DOHH2 (cell line): ENCODE measurements around the gene AGRN.

Source experiments
- H3F3A ChIP-seq: fragments of 200-600 bp; sonication (generic), shearing (Covaris generic); 2 replicates; pipeline ENCODE4 v1.6.0; 2016; ENCODE audit warnings: antibody characterized with exemption, mild to moderate bottlenecking; ENCODE audit not compliant: control insufficient read depth, insufficient read depth
- H3K27ac ChIP-seq: fragments of 200-600 bp; sonication (generic); 2 replicates; pipeline ENCODE4 v1.5.1; 2014; ENCODE audit warnings: low read depth, mild to moderate bottlenecking, low read length, moderate library complexity
- H3K27me3 ChIP-seq: fragments of 200-600 bp; sonication (generic); 2 replicates; pipeline ENCODE4 v1.6.1; 2014; ENCODE audit warnings: mild to moderate bottlenecking, low read length, mixed read lengths; ENCODE audit not compliant: control insufficient read depth
- H3K36me3 ChIP-seq: fragments of 200-600 bp; sonication (generic); 2 replicates; pipeline ENCODE4 v1.6.1; 2014; ENCODE audit warnings: mild to moderate bottlenecking, low read length, moderate library complexity, mixed read lengths; ENCODE audit not compliant: control insufficient read depth
- H3K4me1 ChIP-seq: fragments of 200-600 bp; sonication (generic); 2 replicates; pipeline ENCODE4 v1.6.1; 2014; ENCODE audit warnings: mild to moderate bottlenecking, low read length, mixed read lengths; ENCODE audit not compliant: control insufficient read depth
- H3K4me2 ChIP-seq: fragments of 200-600 bp; sonication (generic); 2 replicates; pipeline ENCODE4 v1.6.0; 2014; ENCODE audit warnings: mild to moderate bottlenecking, low read length, moderate library complexity
- H3K4me3 ChIP-seq: fragments of 200-600 bp; sonication (generic); 2 replicates; pipeline ENCODE4 v1.5.1; 2014; ENCODE audit warnings: mild to moderate bottlenecking, low read length, mixed read lengths
- H3K79me2 ChIP-seq: fragments of 200-600 bp; sonication (generic); 2 replicates; pipeline ENCODE4 v1.6.1; 2014; ENCODE audit warnings: mild to moderate bottlenecking, low read length, mixed read lengths; ENCODE audit not compliant: control insufficient read depth
- H3K9me2 ChIP-seq: fragments of 200-600 bp; sonication (generic); replicated peaks from 2 replicates; pipeline ENCODE4 v1.6.1; 2014; ENCODE audit warnings: mild to moderate bottlenecking, low read length, mixed read lengths; ENCODE audit not compliant: control insufficient read depth
- H3K9me3 ChIP-seq: fragments of 200-600 bp; sonication (generic); 2 replicates; pipeline ENCODE4 v1.6.1; 2014; ENCODE audit warnings: antibody characterized with exemption, low read length, mixed read lengths; ENCODE audit not compliant: control insufficient read depth, insufficient read depth
- H4K20me1 ChIP-seq: fragments of 200-600 bp; sonication (generic); 2 replicates; pipeline ENCODE4 v1.6.0; 2014; ENCODE audit warnings: low read depth, mild to moderate bottlenecking, antibody characterized with exemption, low read length, moderate library complexity; ENCODE audit not compliant: control insufficient read depth, insufficient read depth
- EZH2phosphoT487 ChIP-seq: fragments of 200-600 bp; sonication (generic); IDR thresholded peaks from 2 replicates; pipeline ENCODE4 v1.6.1; 2017; ENCODE audit warnings: borderline replicate concordance, mild to moderate bottlenecking, antibody characterized with exemption, low read length, moderate library complexity, mixed read lengths
- TF ChIP-seq, protein P1 (sequence below): fragments of 200-600 bp; sonication (generic); IDR thresholded peaks from one replicate; pipeline ENCODE4 v1.5.1; 2014; ENCODE audit warnings: antibody characterized with exemption, mild to moderate bottlenecking, low read depth, low read length; ENCODE audit not compliant: poor library complexity, severe bottlenecking

Gene AGRN

DNA sequence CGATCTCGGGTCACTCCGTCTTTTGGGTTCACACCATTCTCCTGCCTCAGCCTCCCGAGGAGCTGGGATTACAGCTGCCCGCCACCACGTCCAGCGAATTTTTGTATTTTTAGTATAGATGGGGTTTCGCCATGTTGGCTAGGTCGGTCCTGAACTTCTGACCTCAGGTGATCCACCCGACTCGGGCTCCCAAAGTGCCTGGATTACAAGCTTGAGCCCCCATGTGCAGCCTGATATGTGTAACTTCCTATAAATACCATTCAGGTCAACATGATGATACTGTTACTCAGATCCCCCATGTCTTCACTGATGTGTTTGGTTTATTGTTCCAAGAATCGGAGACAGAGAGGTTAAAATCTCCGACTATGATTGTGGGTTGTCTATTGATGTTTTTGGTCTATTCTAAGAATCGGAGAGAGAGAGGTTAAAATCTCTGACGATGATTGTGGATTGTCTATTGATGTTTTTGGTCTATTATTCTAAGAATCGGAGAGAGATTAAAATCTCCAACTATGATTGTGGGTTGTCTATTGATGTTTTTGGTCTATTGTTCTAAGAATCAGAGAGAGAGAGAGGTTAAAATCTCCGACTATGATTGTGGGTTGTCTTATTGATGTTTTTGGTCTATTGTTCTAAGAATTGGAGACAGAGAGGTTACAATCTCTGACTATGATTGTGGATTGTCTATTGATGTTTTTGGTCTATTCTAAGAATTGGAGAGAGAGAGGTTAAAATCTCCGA lies 78.9 kb downstream of the AGRN start:
- Histone ChIP-seq H3K9me2 (no peaks in the 10 kb centered on the region), H3K27me3 (no peaks in the 10 kb centered on the region), H3K36me3 (no peaks in the 10 kb centered on the region), H3F3A (peaks cover 10% of the 10 kb centered on the region; the same call in 1 of the 2 replicates), H3K4me2 (no peak overlapping the region), H3K4me3 (no peak overlapping the region), H4K20me1 (no peaks in the 10 kb centered on the region), H3K27ac (no peak overlapping the region), H3K4me1 (peaks cover 9% of the 10 kb centered on the region), H3K79me2 (no peaks in the 10 kb centered on the region), H3K9me3 (peaks cover 11% of the 10 kb centered on the region)
- no peak for TF ChIP-seq EZH2phosphoT487
- TF ChIP-seq, protein P1, sequence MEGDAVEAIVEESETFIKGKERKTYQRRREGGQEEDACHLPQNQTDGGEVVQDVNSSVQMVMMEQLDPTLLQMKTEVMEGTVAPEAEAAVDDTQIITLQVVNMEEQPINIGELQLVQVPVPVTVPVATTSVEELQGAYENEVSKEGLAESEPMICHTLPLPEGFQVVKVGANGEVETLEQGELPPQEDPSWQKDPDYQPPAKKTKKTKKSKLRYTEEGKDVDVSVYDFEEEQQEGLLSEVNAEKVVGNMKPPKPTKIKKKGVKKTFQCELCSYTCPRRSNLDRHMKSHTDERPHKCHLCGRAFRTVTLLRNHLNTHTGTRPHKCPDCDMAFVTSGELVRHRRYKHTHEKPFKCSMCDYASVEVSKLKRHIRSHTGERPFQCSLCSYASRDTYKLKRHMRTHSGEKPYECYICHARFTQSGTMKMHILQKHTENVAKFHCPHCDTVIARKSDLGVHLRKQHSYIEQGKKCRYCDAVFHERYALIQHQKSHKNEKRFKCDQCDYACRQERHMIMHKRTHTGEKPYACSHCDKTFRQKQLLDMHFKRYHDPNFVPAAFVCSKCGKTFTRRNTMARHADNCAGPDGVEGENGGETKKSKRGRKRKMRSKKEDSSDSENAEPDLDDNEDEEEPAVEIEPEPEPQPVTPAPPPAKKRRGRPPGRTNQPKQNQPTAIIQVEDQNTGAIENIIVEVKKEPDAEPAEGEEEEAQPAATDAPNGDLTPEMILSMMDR = no peak

DNA sequence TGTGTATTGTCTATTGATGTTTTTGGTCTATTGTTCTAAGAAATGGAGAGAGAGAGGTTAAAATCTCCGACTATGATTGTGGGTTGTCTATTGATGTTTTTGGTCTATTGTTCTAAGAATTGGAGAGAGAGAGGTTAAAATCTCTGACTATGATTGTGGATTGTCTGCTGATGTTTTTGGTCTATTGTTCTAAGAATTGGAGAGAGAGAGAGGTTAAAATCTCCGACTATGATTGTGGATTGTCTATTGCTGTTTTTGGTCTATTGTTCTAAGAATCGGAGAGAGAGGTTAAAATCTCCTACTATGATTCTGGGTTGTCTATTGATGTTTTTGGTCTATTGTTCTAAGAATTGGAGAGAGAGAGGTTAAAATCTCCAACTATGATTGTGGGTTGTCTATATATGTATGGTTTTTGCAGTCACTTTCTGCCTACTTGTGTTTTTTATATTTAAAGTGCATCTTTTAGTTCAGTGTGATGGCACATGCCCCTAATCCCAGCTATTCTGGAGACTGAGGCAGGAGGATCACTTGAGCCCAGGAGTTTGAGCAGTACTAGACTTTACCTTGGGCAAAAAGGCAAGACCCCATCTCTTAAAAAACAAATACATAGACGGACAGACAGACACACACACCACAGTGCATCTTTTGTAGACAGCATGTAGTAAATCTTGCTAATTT lies 79.7 kb downstream of the AGRN start:
- H3K27ac ChIP-seq = no peak overlapping the region
- peaks cover 11% of the 10 kb centered on the region for H3K9me3 ChIP-seq
- peaks cover 10% of the 10 kb centered on the region; the same call in 1 of the 2 replicates for H3F3A ChIP-seq
- no peaks in the 10 kb centered on the region for H3K79me2 ChIP-seq
- H3K36me3 ChIP-seq = no peaks in the 10 kb centered on the region
- H3K4me2 ChIP-seq = no peak overlapping the region
- H4K20me1 ChIP-seq = no peaks in the 10 kb centered on the region
- no peak for TF ChIP-seq EZH2phosphoT487
- TF ChIP-seq, protein P1 = no peak
- H3K27me3 ChIP-seq = no peaks in the 10 kb centered on the region
- H3K4me3 ChIP-seq = no peak overlapping the region
- H3K4me1 ChIP-seq = peaks cover 12% of the 10 kb centered on the region
- H3K9me2 ChIP-seq = no peaks in the 10 kb centered on the region

DNA sequence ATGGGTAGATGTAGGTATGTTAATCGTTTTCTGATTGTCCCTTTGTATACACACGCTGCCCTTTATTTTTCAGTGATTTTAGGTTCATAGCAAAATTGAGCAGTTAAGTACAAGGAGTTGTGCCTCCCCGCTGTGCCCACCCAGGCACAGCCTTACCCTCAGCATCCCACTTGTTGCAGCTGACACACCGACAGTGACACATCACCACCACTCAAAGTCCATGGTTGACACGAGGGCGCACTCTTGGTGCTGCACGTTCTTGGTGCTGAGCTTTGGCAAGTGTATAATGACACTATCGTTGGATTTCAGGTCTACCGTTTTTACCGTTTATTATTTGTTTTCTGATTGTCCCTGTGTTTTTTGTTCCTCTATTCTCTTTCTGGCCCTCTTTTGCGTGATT lies 80.4 kb downstream of the AGRN start:
- Histone ChIP-seq H3K27ac (no peak overlapping the region), H3F3A (peaks cover 8% of the 10 kb centered on the region; the same call in 1 of the 2 replicates), H3K4me3 (no peak overlapping the region), H3K79me2 (no peaks in the 10 kb centered on the region), H3K4me2 (no peak overlapping the region), H4K20me1 (no peaks in the 10 kb centered on the region), H3K9me3 (peaks cover 11% of the 10 kb centered on the region), H3K36me3 (no peaks in the 10 kb centered on the region), H3K4me1 (peaks cover 12% of the 10 kb centered on the region), H3K9me2 (no peaks in the 10 kb centered on the region), H3K27me3 (no peaks in the 10 kb centered on the region)
- no peak for TF ChIP-seq EZH2phosphoT487
- TF ChIP-seq, protein P1 = no peak
